AG09319 (cell line): ENCODE results near the gene SLC3A2.
A peak's percentile ranks its signal among the peaks of the same experiment; 100 is the strongest.

Experiments used
- DNase-seq: peaks from one replicate; pipeline ENCODE4 v3.0.0-alpha.2; 2010; ENCODE audit warnings: low read depth; ENCODE audit errors: extremely low read depth
- CTCF ChIP-seq: IDR thresholded peaks from 2 replicates; pipeline ENCODE4 v1.5.1; 2011; ENCODE audit warnings: low read depth, mild to moderate bottlenecking, inconsistent platforms, low read length, moderate library complexity

Gene SLC3A2

DNA sequence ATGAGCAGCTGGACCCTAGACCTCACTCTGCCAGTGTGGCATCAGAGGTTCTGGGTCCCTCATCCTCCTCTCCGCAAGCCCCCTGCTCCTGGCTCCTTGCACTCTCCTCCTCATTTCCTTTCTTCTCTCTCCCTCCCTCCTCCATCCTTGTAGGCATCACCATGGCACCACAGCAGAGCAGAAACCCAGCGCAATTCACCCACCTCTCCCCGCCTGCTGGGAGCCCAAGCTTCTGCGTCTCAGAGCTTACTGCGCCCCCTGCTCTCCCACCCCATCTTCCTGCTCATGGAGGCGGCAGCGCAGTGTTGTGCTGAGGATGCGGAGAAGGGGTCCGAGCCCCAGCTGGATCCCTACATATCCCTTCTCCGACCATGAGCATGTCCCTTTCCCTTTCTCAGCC is 38.8 kb downstream of the SLC3A2 start:
- DNase-seq = no peak
- no peak for TF ChIP-seq CTCF

GRCh38 chr11:62919898-62920640 is 39.4 kb downstream of the SLC3A2 start:
- TF ChIP-seq CTCF = no peak
- DNase-seq = no peak

DNA sequence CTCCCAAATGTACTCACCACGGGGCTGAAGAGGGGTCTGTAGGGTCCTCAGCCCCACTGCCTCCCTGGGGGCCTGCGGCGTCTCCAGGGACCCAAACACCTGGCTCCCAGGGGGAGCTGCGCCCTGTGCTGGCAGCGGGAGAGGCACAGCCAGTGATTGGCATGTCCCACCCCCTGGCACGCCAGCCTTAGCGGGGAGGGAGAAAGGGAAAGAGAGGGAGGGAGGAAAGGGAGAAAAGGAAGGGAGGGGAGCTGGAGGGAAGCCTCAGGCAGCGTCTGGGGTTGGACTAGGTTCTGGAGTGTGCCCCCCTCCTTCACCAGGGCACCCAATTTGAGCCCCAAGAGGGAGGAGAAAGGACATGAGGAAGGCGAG is 40.5 kb downstream of the SLC3A2 start, which contains the start of gene CHRM1:
Gene CHRM1, minus strand, starts transcription at position 163 of the 372 bp plus-strand sequence. CDS start 10,263 bp downstream, outside the sequence.
- no peak for DNase-seq
- no peak for TF ChIP-seq CTCF

- TF ChIP-seq CTCF = no peak
- no peak for DNase-seq
Measured at GRCh38 chr11:62921573-62922188, 41.0 kb downstream of the SLC3A2 start.

GRCh38 chr11:62922189-62922589 is 41.5 kb downstream of the SLC3A2 start:
- TF ChIP-seq CTCF = no peak

DNA sequence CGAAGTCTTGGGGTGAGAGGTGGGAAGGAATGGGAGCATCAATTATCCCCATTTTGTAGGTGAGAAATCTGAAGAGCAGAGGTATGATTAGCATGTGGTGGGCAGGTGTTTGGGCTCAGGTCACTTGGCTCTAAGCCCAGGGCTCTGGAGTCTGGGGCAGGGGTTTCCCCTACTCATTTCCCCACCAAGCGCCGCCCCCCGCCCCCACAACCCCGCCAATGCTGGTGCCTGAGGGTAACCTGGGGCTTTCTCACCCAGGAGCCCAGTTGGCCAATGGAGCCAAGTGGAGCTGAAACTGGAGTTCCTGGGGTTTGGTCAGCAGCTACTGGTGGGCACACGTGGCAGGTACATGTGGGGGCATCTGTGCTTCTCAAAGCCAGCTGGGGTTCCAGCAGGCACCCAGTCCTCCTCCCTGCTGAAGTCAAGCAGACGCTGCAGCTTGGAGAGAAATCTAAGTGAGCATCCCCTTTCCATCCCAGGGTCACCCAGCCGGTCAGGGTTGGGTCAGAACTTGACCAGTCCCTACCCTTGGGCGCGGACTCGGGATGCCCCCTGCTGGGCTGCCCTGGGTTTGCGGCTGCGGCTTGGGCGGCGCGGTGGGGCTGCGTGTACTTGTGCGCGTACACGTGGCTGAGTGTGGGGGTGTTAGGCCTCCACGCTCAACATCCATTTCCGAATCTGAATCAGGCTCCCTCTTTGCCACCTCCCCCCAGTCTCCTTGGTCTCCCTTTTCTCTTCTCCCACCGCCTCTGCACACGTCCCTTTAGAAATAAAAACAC is 42.1 kb downstream of the SLC3A2 start:
- TF ChIP-seq CTCF = peak; percentile 37
- no peak for DNase-seq

More at GRCh38 chr11:62922189-62922589, 41.5 kb downstream of the SLC3A2 start:
- no peak for DNase-seq
